ENCODE results near the gene PIP4P1.

The PIP4P1 gene

DNA sequence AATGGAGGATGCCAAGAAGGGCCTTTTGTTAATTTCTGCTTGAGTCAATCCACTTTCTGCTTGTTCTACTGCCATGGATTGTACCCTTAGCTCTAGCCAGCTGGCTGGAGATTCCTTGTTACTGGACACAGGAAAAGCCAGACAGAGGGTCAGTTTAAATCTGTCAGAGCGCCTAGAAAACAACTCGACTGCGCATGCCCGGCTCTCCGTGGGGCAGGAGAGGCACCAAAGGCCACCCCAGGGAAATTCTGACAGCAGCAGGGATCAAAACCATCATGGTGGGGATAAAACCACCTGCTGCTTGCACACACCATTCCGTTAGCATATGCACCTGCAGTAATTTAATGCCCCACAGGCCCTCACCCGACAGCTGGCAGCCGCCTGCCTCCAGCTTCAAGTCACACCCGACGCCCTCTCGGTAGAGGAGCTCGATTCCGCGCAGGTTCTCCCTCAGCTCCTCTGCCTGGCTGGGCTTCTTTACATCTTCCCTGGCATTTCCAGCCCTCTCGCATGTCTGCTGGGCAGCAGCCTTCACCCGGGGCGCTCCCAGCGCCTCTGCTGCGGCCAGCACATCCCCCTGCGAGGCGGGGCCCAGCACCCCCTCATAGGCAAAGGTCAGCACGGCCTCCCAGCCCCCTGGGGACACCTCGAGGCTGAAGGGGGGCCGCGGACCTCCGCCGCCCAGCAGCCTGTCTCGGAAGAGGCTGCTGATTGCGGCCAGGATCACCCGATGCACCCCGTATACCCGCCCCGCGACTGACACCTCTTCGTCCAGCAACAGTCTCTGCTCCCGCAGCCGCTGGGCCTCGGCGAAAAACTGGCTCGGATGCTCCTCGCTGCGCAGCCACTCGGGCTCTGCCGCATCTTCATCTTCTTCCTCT lies 26.3 kb downstream of the PIP4P1 start:
- DNase-seq, result peak; percentile 29

DNA sequence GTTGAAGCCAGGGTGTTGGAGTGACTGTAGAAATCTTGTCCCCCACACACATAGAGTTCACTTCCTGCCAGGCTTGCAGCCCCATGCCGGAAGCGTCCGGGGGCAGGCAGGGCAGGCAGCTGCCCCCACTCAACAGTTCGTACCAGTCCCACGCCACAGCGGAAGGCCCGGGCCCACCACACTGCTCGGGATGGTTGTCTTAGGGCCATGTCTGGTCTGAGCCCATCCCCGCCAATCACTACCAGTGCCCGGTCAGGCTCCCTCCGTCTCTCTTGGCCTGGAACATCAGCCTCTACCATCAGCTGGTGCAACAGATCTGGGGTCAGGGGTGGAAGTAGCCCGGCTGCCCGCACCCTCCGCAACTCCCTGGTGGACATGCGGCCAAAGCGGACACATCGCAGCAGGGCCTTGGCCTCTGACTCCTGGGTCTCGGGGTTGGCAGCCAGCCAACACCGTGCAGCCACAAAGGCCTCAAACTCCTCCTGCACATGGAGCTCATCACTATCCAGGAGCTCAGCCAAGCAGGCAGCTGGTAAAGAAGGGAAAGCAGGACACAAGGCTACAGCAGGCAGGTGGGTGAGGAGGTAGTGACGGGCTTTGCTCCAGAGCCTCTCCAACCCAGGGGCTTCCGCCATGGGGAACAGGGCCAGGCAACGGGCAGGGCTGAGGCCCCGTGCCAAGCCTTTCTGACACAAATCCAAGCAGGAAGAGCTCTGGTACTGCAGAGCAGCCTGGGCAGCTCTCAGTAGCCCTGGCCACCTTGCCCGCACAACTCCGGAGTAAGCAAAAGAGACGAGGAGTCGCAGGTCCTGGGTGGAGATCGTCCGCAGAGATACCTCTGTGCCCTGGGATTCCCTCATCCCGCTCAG lies 31.2 kb downstream of the PIP4P1 start:
- no peak for DNase-seq

DNA sequence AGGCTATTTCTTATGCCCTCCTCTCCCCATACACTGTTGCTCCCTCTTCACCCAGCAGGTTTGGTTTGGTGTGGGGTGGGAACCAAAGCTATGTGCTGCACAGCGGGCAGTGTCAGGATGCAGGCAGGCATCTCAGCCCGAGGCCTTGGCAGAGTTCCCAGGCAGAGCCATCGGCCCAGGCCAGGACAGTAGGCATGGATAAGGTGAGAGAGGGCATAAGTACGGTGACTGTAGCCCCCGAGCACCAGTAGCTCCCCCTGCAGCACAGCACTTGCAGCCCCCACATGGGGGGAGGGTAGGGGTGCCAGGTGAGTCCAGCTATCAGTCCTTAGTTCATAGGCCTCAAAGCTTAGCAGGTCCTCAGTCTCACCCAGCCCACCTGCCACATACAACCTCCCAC lies 32.4 kb downstream of the PIP4P1 start:
- no peak for DNase-seq

GRCh38 chr14:20428010-20428365 lies 33.2 kb downstream of the PIP4P1 start:
- no peak for DNase-seq

DNA sequence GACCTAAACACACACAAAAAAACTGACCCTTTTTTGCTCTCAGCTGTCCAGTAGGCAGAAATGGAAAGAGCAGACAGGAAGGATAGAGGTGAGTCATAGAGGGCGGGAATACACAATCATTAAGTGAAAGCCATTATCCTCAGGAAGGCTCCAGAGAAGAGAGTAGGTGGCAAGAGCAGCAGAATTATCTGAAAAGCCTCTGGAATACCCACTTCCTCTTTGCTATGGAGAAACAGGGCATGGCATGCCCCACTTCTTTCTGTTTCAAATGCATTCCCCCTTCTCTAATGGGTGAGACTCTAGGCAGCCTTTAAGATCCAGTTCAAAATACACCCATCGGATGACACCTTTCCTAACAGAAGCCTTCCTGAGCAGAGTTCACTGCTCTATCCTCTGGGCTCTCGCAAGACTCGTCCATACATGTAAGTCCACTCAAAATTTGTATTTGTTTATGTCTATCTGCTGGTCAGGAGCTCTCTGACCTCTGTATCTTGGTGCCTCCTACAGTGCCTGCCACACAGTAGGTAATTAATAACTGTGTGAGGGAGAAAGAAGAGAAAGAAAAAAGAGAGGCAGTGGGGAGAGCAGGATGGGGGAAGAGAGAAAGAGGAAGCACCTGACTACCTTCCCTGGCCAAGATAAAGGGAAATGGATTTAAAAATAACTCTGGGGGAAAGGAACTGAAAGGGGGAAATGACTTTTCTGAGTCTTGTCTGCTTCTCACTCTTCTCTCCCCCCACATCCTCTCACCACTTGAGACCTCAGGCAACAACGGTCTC lies 33.8 kb downstream of the PIP4P1 start:
- DNase-seq, result no peak

DNA sequence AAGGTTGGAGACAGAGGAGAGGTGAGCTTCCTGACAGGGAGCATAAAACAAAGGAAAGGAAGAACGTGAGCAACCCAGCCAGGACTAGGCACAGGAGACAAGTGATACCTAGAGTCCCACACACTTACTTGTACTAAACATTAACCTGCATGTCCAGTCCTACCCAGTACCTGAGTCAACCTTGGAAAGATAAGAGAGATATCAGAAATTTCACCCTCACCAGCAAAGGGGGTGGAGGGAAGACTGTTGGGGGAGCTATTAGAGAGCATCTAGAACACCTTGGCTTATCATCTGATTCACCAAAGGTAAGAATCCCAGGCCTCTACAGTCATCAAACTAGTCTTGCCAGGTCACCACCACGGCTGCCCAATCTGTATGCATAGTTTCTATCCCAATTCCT lies 36.4 kb downstream of the PIP4P1 start:
- DNase-seq, result no peak

DNA sequence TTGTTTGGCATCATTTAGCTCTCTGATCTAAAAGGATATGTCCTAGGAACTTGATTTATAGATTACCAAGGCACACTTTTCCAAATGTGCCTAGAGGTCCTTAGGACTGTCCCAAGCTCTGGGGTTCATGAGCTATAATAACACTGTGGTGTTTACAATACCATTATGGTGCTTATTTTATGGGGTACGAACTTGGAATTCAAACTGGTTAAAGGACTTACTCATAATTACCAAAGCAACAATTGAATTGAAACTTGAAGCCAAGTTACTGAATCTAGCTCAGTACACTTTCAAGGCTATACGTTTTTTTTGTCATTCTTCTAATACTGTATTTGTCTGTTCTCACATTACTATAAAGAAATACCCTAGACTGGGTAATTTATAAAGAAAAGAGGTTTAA lies 38.3 kb downstream of the PIP4P1 start:
- DNase-seq, result no peak

GRCh38 chr14:20421267-20421666 lies 40.0 kb downstream of the PIP4P1 start:
- no peak for DNase-seq

DNA sequence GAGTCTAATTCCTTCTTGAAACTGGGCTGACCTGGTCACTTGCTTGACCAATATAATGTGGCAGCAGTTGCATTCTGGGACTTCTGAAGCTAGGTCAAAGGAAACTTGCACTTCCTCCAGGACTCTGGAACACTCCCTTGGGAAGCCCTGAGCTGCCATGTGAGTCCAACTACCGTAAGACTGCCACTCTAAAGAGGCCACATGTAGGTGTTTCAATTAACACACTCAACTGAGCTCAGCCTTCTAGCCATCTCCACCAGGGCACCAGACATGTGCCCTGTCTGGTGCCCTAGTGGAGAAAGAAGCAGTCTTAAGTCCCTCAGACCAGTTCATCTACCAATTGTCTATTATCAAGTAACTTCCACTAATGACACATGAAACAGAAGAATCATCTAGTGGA lies 41.8 kb downstream of the PIP4P1 start:
- DNase-seq, result no peak

DNA sequence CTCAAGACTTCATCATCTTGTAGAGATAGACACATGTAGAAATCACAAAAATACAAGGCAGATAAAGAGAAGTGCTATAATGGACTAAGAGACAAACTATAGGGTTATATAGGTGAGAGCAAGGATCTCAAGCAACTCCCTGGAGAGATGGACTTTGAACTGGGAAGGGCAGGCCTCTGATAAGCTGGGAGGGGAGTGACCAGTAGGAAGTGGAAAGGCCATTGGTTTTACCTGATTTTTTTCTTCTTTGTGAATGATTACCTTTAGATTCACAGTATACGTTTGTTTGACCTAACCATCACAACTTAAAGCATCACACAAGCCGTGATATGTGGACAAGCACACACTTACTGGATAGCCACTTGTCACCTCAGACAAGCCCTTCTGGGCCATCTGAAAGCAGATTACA lies 42.7 kb downstream of the PIP4P1 start:
- DNase-seq, result no peak

GRCh38 chr14:20417250-20418186 lies 43.7 kb downstream of the PIP4P1 start:
- DNase-seq, result no peak

GRCh38 chr14:20416223-20416622 lies 45.0 kb downstream of the PIP4P1 start:
- no peak for DNase-seq

DNA sequence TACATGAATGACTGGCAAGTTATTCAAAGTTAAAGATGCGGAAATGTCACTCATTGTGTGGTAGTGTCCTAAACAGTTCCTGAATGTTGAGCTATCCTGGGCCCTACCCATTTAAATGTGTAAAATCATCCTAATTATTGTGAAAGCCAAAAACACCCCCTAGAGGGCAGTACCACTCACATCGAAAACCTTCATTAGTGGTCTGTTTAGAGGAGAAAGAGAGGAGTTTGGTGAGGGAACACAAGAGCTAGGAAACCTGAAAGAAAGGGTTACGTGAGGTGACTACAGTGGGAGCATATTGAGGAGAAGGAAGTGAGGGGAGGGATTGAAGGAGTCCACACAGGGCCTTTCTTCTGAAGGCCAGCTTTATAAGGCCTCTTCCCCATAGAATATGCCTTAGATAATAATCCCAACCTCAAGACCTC lies 45.4 kb downstream of the PIP4P1 start:
- DNase-seq, result no peak

- no peak for DNase-seq
Observed at GRCh38 chr14:20413744-20414082, 47.5 kb downstream of the PIP4P1 start.

- peak; percentile 83 for DNase-seq
Observed at GRCh38 chr14:20412876-20413743, 48.1 kb downstream of the PIP4P1 start, which contains the start of gene TEP1. TEP1 (minus strand) TSS chr14:20413501; CDS start chr14:20408439, 5,062 bp downstream.

DNA sequence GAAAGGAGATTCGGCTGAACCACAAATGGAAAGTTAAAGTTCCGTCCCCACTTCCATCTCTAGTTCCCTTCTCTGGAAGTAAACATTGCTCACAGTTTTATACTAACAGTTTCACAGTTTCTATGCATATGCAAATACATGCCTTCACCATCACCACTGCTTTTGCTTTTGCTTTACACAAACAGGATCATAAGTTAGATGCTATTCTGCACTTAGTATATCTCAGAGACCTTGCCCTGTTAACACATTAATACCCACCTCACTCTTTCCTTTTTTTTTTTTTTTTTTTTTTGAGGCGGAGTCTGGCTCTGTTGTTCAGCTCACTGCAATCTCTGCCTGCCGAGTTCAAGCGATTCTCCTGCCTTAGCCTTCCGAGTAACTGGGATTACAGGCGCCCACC lies 48.8 kb downstream of the PIP4P1 start:
- no peak for DNase-seq

GRCh38 chr14:20409226-20409625 lies 52.0 kb downstream of the PIP4P1 start:
- no peak for DNase-seq

All from NCI-H510A (cell line).